Fibroblast of mammary gland (primary cell): ENCODE results near the gene FGF1.

Source experiments
- DNase-seq: peaks from one replicate; pipeline ENCODE4 v3.0.0-alpha.2; 2010; ENCODE audit warnings: low read depth
- H3K4me3 ChIP-seq: 2 replicates; pipeline ENCODE4 v1.5.1; 2011; ENCODE audit warnings: low read depth, mild to moderate bottlenecking, low read length, moderate library complexity; ENCODE audit not compliant: control insufficient read depth
- CTCF ChIP-seq: conservative IDR thresholded peaks from 2 replicates; pipeline ENCODE4 v1.5.1; 2011; ENCODE audit warnings: low read depth, low read length, inconsistent platforms; ENCODE audit not compliant: control insufficient read depth, insufficient read depth

Gene FGF1

GRCh38 chr5:142680605-142681259 lies 5.2 kb downstream of the FGF1 start:
- no peak overlapping the region for H3K4me3 ChIP-seq
- peak; percentile 74 for DNase-seq
- no peak for TF ChIP-seq CTCF

- H3K4me3 ChIP-seq: no peak overlapping the region
- TF ChIP-seq CTCF: no peak
- no peak for DNase-seq
Measured at GRCh38 chr5:142679744-142680143, 6.1 kb downstream of the FGF1 start.

- no peak for DNase-seq
- TF ChIP-seq CTCF: no peak
- H3K4me3 ChIP-seq: no peak overlapping the region
Measured at GRCh38 chr5:142678529-142678928, 7.4 kb downstream of the FGF1 start.

- H3K4me3 ChIP-seq: no peak overlapping the region
- no peak for TF ChIP-seq CTCF
- peak; percentile 64 for DNase-seq
Measured at GRCh38 chr5:142677198-142677597, 8.7 kb downstream of the FGF1 start.

GRCh38 chr5:142676318-142676717 lies 9.6 kb downstream of the FGF1 start:
- DNase-seq: no peak
- no peak for TF ChIP-seq CTCF
- H3K4me3 ChIP-seq: no peak overlapping the region

GRCh38 chr5:142674531-142675469 lies 11.1 kb downstream of the FGF1 start:
- TF ChIP-seq CTCF: no peak
- no peak overlapping the region for H3K4me3 ChIP-seq
- peak; percentile 90 for DNase-seq
